OCI-LY3 (cell line): ENCODE data around the gene PDE4D.

Experiments
- CTCF ChIP-seq: fragments of 200-600, 300-600 bp; sonication (generic); IDR thresholded peaks from 2 replicates; pipeline ENCODE4 v1.5.1; 2014; ENCODE audit warnings: antibody characterized with exemption, low read length, low read depth
- EZH2phosphoT487 ChIP-seq: fragments of 200-600 bp; shearing (Covaris generic); IDR thresholded peaks from 2 replicates; pipeline ENCODE4 v1.6.1; 2018; ENCODE audit warnings: antibody characterized with exemption, mixed run types, low read depth

GRCh38 chr5:59103303-59103702 lies 790.2 kb downstream of the PDE4D start:
- TF ChIP-seq CTCF (no peak), EZH2phosphoT487 (no peak)
